Measurements from ENCODE around the gene CNST.
"Not testable (repeated sequence)": the region's sequence is repeated elsewhere in the genome, so short reads cannot be mapped to it uniquely, and the experiment has no call there.

The CNST gene

DNA sequence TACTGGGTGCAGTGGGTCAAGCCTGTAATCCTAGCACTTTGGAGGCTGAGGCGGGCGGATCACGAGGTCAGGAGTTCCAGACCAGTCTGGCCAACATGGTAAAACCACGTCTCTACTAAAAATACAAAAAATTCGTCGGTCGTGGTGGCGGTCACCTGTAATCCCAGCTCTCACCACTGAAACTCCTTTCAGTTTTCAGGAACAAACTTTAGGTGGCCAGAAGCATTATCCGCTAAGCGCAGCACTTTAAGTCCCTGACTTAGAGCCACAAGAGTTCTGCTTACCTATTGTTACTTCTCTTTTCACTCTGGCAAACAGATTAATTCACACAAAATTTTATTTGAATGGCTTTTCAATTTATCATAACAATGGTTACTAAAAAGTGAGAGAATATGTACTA lies 5.4 kb upstream of the CNST start:
- H3K4me3 ChIP-seq (ENCODE audit: low read depth in 1 of 2, low read length in 2 of 2) = not testable (repeated sequence)
- H3K36me3 ChIP-seq (ENCODE audit: insufficient read depth, low read length) = peaks cover 22% of the 10 kb centered on the region

DNA sequence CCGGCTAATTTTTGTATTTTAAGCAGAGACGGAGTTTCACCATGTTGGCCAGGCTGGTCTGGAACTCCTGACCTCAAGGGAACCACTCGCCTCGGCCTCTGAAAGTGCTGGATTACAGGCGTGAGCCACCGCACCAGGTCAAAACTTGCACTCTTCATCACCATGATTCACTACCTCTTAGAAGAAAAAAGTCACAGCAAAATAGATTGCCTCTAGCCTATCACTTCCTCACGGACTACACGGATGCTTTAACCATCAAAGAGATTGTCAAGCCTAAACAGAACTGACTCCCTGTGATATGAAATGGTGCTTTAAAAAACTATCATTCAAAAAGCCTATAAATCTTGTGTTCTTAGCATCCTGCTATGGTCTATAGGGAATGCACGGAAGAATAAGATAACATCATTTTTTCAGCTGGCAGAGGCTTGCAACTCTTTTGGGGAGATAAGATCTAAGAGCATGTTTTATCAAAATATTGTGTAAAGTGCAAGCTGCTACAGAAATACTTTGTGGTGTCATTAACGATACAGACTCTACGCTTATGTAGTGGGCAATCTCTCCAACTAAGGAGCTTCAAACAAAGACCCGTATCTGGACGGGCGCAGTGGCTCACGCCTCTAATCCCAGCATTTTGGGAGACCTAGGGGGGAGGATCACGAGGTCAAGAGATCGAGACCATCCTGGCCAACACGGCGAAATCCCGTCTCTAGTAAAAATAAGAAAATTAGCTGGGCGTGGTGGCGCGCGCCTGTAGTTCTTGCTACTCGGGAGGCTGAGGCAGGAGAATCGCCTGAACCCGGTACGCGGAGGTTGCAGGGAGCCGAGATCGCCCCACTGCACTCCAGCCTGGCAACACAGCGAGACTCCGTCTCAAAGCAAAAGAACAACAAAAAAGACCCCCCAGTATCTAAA lies 1.2 kb upstream of the CNST start:
- Histone ChIP-seq H3K36me3 (ENCODE audit: insufficient read depth, low read length) (peaks cover 5% of the 10 kb centered on the region), H3K27me3 (ENCODE audit: control insufficient read depth in 1 of 2, insufficient read depth in 2 of 2, low read length in 2 of 2) (no peaks in the 10 kb centered on the region), H3K4me1 (ENCODE audit: insufficient read depth, low read length) (peaks cover 38% of the 10 kb centered on the region), H3K9ac (ENCODE audit: low read length) (peak overlapping the region; percentile 58), H3K27ac (ENCODE audit: low read depth, low read length) (peak overlapping the region; percentile 95), H3K9me3 (ENCODE audit: low read length) (no peaks in the 10 kb centered on the region), H3K4me3 (ENCODE audit: low read depth in 1 of 2, low read length in 2 of 2) (peak overlapping the region; percentile 92 to 100)

More for the DNA sequence above, 5.4 kb upstream of the CNST start:
- peaks cover 17% of the 10 kb centered on the region for H3K4me1 ChIP-seq (ENCODE audit: insufficient read depth, low read length)
- not testable (repeated sequence) for H3K9ac ChIP-seq (ENCODE audit: low read length); H3K9me3 ChIP-seq (ENCODE audit: low read length); H3K27ac ChIP-seq (ENCODE audit: low read depth, low read length); H3K27me3 ChIP-seq (ENCODE audit: control insufficient read depth in 1 of 2, insufficient read depth in 2 of 2, low read length in 2 of 2)

- Histone ChIP-seq H3K4me3 (ENCODE audit: low read depth in 1 of 2, low read length in 2 of 2) (peak overlapping the region; percentile 92 to 100), H3K27ac (ENCODE audit: low read depth, low read length) (peak overlapping the region; percentile 95), H3K27me3 (ENCODE audit: control insufficient read depth in 1 of 2, insufficient read depth in 2 of 2, low read length in 2 of 2) (no peaks in the 10 kb centered on the region), H3K9me3 (ENCODE audit: low read length) (no peaks in the 10 kb centered on the region), H3K36me3 (ENCODE audit: insufficient read depth, low read length) (peaks cover 3% of the 10 kb centered on the region), H3K4me1 (ENCODE audit: insufficient read depth, low read length) (peaks cover 40% of the 10 kb centered on the region), H3K9ac (ENCODE audit: low read length) (peak overlapping the region; percentile 58)
Measured at GRCh38 chr1:246565751-246566127, 517 bp upstream of the CNST start.

DNA sequence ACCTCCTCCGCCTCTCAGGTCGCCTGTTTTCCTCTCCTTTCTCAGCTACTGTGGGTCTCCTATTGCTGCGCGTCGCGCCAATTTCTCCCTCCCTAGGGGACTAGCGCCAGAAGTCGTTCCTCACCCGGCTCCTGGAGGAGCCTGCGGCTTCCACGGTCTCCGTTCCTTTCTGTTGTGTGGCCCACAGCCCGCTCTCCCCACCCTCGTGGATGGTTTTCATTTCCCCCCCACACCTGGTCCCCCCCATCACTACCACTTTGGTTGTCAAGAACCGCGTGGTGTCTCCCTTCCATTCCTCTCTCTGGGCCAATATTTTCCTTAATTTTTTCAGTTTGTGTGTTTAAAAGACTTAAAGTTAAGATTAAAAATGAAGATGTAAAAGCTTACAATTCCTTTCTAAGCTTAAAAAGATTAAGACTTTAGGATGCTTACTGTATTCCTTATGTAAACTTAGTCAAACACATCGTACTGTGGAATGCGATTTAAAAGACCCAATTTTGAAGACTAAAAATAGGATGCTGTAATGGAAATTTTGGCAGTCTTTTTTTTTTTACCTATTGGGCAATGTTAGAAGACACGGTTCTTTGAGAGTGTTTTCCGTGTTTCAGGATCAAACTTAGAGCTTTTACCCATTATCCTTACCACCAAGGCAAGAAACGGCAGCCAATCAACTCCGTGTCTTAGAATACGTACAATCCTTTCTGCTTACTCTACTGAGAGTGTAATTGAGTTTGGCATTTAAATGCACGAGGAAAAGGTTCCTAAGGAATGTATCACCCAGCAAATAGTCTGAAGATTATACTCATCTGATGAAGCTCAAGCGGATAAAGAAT lies 773 bp downstream of the CNST start:
- Histone ChIP-seq H3K9me3 (ENCODE audit: low read length) (no peaks in the 10 kb centered on the region), H3K4me3 (ENCODE audit: low read depth in 1 of 2, low read length in 2 of 2) (peak overlapping the region; percentile 92 to 100)

DNA sequence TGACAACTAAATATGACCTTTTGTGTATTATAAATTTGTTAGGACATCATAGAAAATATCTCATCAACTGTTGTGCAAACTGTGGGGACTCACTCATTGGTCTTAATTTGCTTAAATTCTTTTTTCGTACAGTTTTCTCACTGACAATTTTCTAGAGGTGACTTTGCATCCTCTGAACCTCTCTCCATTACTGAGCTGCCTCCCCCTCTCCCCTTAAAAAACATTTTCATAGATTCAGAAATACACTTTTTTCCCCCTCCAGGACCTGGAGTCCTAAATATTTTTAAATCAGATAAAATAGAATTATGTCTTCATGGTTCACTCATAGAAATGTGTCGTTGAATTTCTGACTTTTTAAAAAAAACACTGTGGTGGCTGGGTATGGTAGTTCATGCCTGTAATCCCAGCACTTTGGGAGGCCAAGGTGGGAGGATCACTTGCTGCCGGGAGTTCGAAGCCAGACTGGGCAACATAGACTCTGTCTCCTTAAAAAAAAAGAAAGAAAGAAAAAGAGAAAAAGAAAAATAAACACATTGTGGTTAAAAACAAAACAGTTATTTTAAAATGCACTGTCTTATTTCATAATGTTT lies 1.5 kb downstream of the CNST start:
- H3K27ac ChIP-seq (ENCODE audit: low read depth, low read length) = peak overlapping the region; percentile 95
- H3K4me1 ChIP-seq (ENCODE audit: insufficient read depth, low read length) = peaks cover 45% of the 10 kb centered on the region
- H3K9ac ChIP-seq (ENCODE audit: low read length) = peak overlapping the region; percentile 67
- no peaks in the 10 kb centered on the region for H3K9me3 ChIP-seq (ENCODE audit: low read length)
- no peaks in the 10 kb centered on the region for H3K27me3 ChIP-seq (ENCODE audit: control insufficient read depth in 1 of 2, insufficient read depth in 2 of 2, low read length in 2 of 2)
- no peaks in the 10 kb centered on the region for H3K36me3 ChIP-seq (ENCODE audit: insufficient read depth, low read length)
- peak overlapping the region in 1 of 2 donors; percentile 100 for H3K4me3 ChIP-seq (ENCODE audit: low read depth in 1 of 2, low read length in 2 of 2)

More for the DNA sequence above, 773 bp downstream of the CNST start:
- peaks cover 43% of the 10 kb centered on the region for H3K4me1 ChIP-seq (ENCODE audit: insufficient read depth, low read length)
- H3K9ac ChIP-seq (ENCODE audit: low read length) = peak overlapping the region; percentile 67
- no peaks in the 10 kb centered on the region for H3K27me3 ChIP-seq (ENCODE audit: control insufficient read depth in 1 of 2, insufficient read depth in 2 of 2, low read length in 2 of 2)
- peak overlapping the region; percentile 95 for H3K27ac ChIP-seq (ENCODE audit: low read depth, low read length)
- peaks cover 3% of the 10 kb centered on the region for H3K36me3 ChIP-seq (ENCODE audit: insufficient read depth, low read length)

DNA sequence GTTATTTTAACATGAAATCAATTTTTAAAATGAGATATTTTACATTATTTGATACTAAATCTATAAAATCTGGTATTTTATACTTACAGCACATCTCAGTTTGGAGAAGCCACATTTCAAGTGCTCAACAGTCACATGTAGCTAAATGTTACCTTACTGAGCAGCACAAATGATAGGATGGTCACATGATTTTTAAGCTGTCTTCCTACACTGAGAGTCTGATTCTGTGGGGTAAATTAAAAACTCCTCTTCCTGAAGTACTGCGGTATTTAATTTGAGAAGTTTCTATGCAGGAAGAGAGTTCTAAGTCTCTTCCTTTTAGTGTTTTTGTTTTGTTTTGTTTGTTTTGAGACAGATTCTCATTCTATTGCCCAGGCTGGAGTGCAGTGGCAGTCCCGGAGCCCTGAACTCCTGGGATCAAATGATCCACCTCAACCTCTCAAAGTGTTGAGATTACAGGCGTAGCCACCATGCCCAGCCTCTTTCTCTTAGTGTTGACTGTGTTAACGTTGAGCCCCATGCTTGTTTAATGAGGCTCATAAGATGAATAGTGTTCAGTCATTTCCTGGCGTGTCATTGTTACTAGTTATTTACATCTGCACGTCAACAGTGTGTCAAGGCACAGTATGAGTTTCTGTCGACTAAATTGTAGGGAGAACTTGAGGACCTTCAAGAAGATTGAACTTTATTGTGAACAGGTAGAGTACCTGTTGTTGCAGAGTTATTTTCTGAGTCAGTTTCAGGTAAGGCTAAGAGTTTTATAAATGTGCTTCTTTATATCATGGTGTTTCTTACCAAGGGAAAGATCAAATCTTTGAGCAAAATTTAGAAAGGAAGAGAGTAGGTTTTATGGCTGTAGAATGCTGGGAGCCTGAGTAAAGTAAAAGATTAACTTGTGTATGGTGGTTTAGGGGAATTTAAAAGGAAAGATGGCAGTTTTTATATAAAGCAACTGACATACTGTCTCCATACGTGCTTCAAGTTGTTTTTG lies 3.3 kb downstream of the CNST start:
- no peaks in the 10 kb centered on the region for H3K9me3 ChIP-seq (ENCODE audit: low read length)
- H3K4me1 ChIP-seq (ENCODE audit: insufficient read depth, low read length) = peaks cover 41% of the 10 kb centered on the region
- H3K27me3 ChIP-seq (ENCODE audit: control insufficient read depth in 1 of 2, insufficient read depth in 2 of 2, low read length in 2 of 2) = no peaks in the 10 kb centered on the region
- H3K36me3 ChIP-seq (ENCODE audit: insufficient read depth, low read length) = no peaks in the 10 kb centered on the region
- no peak overlapping the region for H3K9ac ChIP-seq (ENCODE audit: low read length)
- no peak overlapping the region for H3K4me3 ChIP-seq (ENCODE audit: low read depth in 1 of 2, low read length in 2 of 2)
- peak overlapping the region; percentile 23 for H3K27ac ChIP-seq (ENCODE audit: low read depth, low read length)

- not testable (repeated sequence) for H3K27me3 ChIP-seq (ENCODE audit: control insufficient read depth in 1 of 2, insufficient read depth in 2 of 2, low read length in 2 of 2); H3K4me3 ChIP-seq (ENCODE audit: low read depth in 1 of 2, low read length in 2 of 2); H3K9me3 ChIP-seq (ENCODE audit: low read length); H3K36me3 ChIP-seq (ENCODE audit: insufficient read depth, low read length); H3K27ac ChIP-seq (ENCODE audit: low read depth, low read length); H3K9ac ChIP-seq (ENCODE audit: low read length)
- peaks cover 33% of the 10 kb centered on the region for H3K4me1 ChIP-seq (ENCODE audit: insufficient read depth, low read length)
Measured at GRCh38 chr1:246571309-246571708, 5.1 kb downstream of the CNST start.

GRCh38 chr1:246571953-246572352 lies 5.7 kb downstream of the CNST start:
- Histone ChIP-seq H3K36me3 (ENCODE audit: insufficient read depth, low read length) (no peaks in the 10 kb centered on the region), H3K27ac (ENCODE audit: low read depth, low read length) (no peak overlapping the region), H3K9ac (ENCODE audit: low read length) (no peak overlapping the region), H3K4me1 (ENCODE audit: insufficient read depth, low read length) (peaks cover 33% of the 10 kb centered on the region), H3K9me3 (ENCODE audit: low read length) (no peaks in the 10 kb centered on the region), H3K4me3 (ENCODE audit: low read depth in 1 of 2, low read length in 2 of 2) (no peak overlapping the region), H3K27me3 (ENCODE audit: control insufficient read depth in 1 of 2, insufficient read depth in 2 of 2, low read length in 2 of 2) (no peaks in the 10 kb centered on the region)

GRCh38 chr1:246572785-246573184 lies 6.5 kb downstream of the CNST start:
- no peak overlapping the region for H3K9ac ChIP-seq (ENCODE audit: low read length)
- no peaks in the 10 kb centered on the region for H3K36me3 ChIP-seq (ENCODE audit: insufficient read depth, low read length)
- no peaks in the 10 kb centered on the region for H3K27me3 ChIP-seq (ENCODE audit: control insufficient read depth in 1 of 2, insufficient read depth in 2 of 2, low read length in 2 of 2)
- no peak overlapping the region for H3K27ac ChIP-seq (ENCODE audit: low read depth, low read length)
- no peak overlapping the region for H3K4me3 ChIP-seq (ENCODE audit: low read depth in 1 of 2, low read length in 2 of 2)
- H3K9me3 ChIP-seq (ENCODE audit: low read length) = no peaks in the 10 kb centered on the region
- H3K4me1 ChIP-seq (ENCODE audit: insufficient read depth, low read length) = peaks cover 37% of the 10 kb centered on the region

DNA sequence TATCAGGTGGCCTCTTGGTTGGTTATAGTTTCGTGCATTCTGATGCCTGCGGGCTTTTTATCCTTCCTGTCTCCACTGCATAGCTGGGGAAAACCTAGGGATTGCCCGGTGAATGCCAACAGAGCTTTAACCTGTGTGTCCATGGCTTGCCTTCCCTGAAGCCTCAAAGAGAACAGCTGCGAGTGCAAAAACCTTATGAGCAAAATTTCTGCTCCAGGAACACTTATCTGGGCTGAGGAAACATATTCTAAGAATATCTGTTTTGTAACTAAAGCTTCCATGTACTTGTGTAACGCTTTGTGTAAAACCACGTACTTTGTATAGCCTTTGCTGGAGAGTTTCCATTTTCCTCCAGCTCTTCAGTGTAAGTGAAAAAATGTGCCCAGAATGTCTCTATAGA lies 7.2 kb downstream of the CNST start:
- Histone ChIP-seq H3K4me3 (ENCODE audit: low read depth in 1 of 2, low read length in 2 of 2) (no peak overlapping the region), H3K36me3 (ENCODE audit: insufficient read depth, low read length) (no peaks in the 10 kb centered on the region), H3K27ac (ENCODE audit: low read depth, low read length) (peak overlapping the region; percentile 82), H3K4me1 (ENCODE audit: insufficient read depth, low read length) (peaks cover 35% of the 10 kb centered on the region), H3K9ac (ENCODE audit: low read length) (no peak overlapping the region), H3K27me3 (ENCODE audit: control insufficient read depth in 1 of 2, insufficient read depth in 2 of 2, low read length in 2 of 2) (no peaks in the 10 kb centered on the region), H3K9me3 (ENCODE audit: low read length) (no peaks in the 10 kb centered on the region)

All from muscle layer of colon (tissue), 2 donors.